Neutrophil (primary cell): ENCODE results near the gene PTGES3L.
A peak's percentile ranks its signal among the peaks of the same experiment; 100 is the strongest.
"Not testable (repeated sequence)": the region's sequence is repeated elsewhere in the genome, so short reads cannot be mapped to it uniquely, and the experiment has no call there.

Experiments used
- H3K27ac ChIP-seq: fragments of 200-600 bp; sonication (generic); 2 replicates; pipeline ENCODE4 v1.5.1; 2016; ENCODE audit warnings: mild to moderate bottlenecking, moderate library complexity
- H3K27me3 ChIP-seq: fragments of 200-600 bp; sonication (generic); 2 replicates; pipeline ENCODE4 v1.6.0; 2016; ENCODE audit warnings: mild to moderate bottlenecking
- H3K36me3 ChIP-seq: fragments of 200-600 bp; sonication (generic); 2 replicates; pipeline ENCODE4 v1.5.1; 2017
- H3K4me1 ChIP-seq, 2 experiments: fragments of 200-600 bp in 1 of 2; sonication (generic) in 1 of 2; 1 replicate in 1 of 2; 2 replicates in 1 of 2; pipeline versions ENCODE4 v1.5.1 to v1.6.1; 2013 to 2016; ENCODE audit warnings: low read depth in 1 of 2, low read length in 1 of 2, mild to moderate bottlenecking in 1 of 2, moderate library complexity in 1 of 2; ENCODE audit not compliant: control insufficient read depth in 1 of 2, insufficient read depth in 1 of 2
- H3K4me3 ChIP-seq, 2 experiments: fragments of 200-600 bp in 1 of 2; sonication (generic) in 1 of 2; 1 replicate in 1 of 2; 2 replicates in 1 of 2; pipeline ENCODE4 v1.5.1; 2013 to 2016; ENCODE audit warnings: low read depth in 1 of 2, low read length in 1 of 2, mild to moderate bottlenecking in 1 of 2, moderate library complexity in 1 of 2
- H3K9me3 ChIP-seq: fragments of 200-600 bp; sonication (generic); 2 replicates; pipeline ENCODE4 v1.5.1; 2016
- CTCF ChIP-seq: fragments of 200-600 bp; sonication (generic); IDR thresholded peaks from 2 replicates; pipeline ENCODE4 v1.5.1; 2016; ENCODE audit warnings: antibody characterized with exemption

PTGES3L gene

DNA sequence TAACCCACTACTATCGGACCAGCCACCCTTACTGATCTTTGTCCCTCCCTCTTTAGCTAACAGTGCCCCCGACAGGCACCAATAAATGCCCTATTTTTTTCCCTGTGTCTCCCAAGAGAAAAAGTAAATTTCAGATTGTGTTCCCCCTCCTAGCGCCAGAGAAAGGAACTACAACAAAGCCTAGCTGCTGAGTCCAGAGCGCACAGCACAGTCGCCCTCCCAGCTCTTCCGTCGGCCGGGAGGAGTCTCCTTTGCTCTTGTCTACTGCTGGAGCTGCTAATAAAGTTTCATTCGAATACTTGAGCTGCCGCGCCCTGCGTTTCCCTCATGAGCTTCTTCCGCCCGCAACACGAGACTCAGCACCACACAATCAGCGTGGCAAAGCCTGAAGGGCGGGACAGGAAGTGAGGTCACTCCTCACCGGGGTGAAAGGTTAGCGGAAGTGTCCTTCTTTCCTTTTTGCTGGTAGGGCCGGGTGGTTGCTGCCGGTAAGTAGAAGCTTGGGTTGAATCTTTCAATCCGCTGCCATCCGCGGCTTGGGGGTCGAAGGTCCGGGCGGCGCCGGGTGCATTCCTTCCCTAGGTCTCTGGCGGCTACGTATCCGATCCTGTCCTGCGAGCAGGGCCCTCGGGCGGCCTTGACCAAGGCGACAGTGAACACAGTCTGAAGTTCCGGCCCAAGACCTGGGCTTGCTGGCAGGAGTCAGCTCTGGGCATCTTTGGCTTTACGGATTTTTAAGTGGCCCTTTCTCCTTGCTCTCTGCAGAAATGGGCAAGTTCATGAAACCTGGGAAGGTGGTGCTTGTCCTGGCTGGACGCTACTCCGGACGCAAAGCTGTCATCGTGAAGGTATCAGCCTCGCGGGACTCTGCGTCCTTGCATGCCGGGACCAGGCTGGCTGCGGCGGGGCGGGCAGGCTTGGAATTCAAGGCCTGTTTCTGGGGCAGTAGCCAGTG lies 18.4 kb upstream of the PTGES3L start, which contains the start of gene RPL27:
TSS of gene RPL27 (plus strand) at position 436 of the 955 bp plus-strand sequence. CDS start at position 768, 332 bp downstream.
- Histone ChIP-seq H3K4me1 (peaks cover 53 to 59% of the 10 kb centered on the region in 2 experiments), H3K27ac (peak within 1 kb of the TSS; percentile 88), H3K4me3 (peak within 1 kb of the TSS; percentile 84 to 90), H3K36me3 (peaks cover 16% of the 10 kb centered on the region), H3K27me3 (no peaks in the 10 kb centered on the region), H3K9me3 (no peaks in the 10 kb centered on the region)
- TF ChIP-seq CTCF, result peak; percentile 97

GRCh38 chr17:42997390-42997983 lies 17.6 kb upstream of the PTGES3L start:
- H3K9me3 ChIP-seq, result no peaks in the 10 kb centered on the region
- H3K27me3 ChIP-seq, result no peaks in the 10 kb centered on the region
- no peak for TF ChIP-seq CTCF
- peak overlapping the region; percentile 84 to 90 for H3K4me3 ChIP-seq
- peaks cover 22% of the 10 kb centered on the region for H3K36me3 ChIP-seq
- H3K27ac ChIP-seq, result peak overlapping the region; percentile 88
- H3K4me1 ChIP-seq, result peaks cover 45 to 52% of the 10 kb centered on the region in 2 experiments

DNA sequence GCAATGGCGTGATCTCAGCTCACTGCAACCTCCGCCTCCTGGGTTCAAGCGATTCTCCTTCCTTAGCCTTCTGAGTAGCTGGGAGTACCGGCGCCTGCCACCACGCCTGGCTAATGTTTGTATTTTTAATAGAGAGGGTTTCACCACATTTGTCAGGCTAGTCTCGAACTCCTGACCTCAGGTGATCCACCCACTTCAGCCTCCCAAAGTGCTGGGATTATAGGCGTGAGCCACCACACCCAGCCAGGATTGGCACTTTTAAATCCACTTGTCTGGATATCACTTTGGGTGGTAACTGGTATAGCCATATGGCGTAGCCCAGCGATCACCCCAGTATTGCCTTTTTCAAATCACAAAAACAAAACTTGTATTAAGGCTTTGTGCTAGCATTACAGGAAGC lies 14.0 kb upstream of the PTGES3L start:
- H3K4me3 ChIP-seq, H3K27ac ChIP-seq, H3K9me3 ChIP-seq, H3K27me3 ChIP-seq: not testable (repeated sequence)
- H3K36me3 ChIP-seq, result peaks cover 57% of the 10 kb centered on the region
- H3K4me1 ChIP-seq, result peaks cover 12 to 17% of the 10 kb centered on the region in 2 experiments

GRCh38 chr17:42992872-42993271 lies 13.0 kb upstream of the PTGES3L start:
- no peak for TF ChIP-seq CTCF
- Histone ChIP-seq H3K9me3 (no peaks in the 10 kb centered on the region), H3K4me3 (no peak overlapping the region), H3K36me3 (peaks cover 68% of the 10 kb centered on the region), H3K27ac (no peak overlapping the region), H3K27me3 (no peaks in the 10 kb centered on the region), H3K4me1 (peaks cover 7 to 8% of the 10 kb centered on the region in 2 experiments)

- no peak overlapping the region for H3K27ac ChIP-seq
- H3K4me1 ChIP-seq, result peaks cover 0 to 4% of the 10 kb centered on the region in 2 experiments
- TF ChIP-seq CTCF, result no peak
- H3K9me3 ChIP-seq, result no peaks in the 10 kb centered on the region
- peaks cover 81% of the 10 kb centered on the region for H3K36me3 ChIP-seq
- H3K27me3 ChIP-seq, result no peaks in the 10 kb centered on the region
- H3K4me3 ChIP-seq, result no peak overlapping the region
These were observed 11.6 kb upstream of the PTGES3L start for GRCh38 chr17:42991471-42991870.
